GM19099 (cell line): Measurements from ENCODE around the gene PNPLA1.

ENCODE experiments used
- POLR2A ChIP-seq: IDR thresholded peaks from 3 replicates; pipeline ENCODE4 v1.6.1; 2011; ENCODE audit warnings: low read depth; ENCODE audit not compliant: insufficient read length; ENCODE audit errors: extremely low read depth

PNPLA1 gene

GRCh38 chr6:36269834-36270705, at the start of gene PNPLA1:
Gene PNPLA1, plus strand, starts transcription at chr6:36270060. Its CDS starts 400 bp downstream, at chr6:36270460.
- no peak for TF ChIP-seq POLR2A

GRCh38 chr6:36220226-36220625, 49.6 kb upstream of the PNPLA1 start:
- TF ChIP-seq POLR2A: no peak

- no peak for TF ChIP-seq POLR2A
These were observed 48.2 kb upstream of the PNPLA1 start for GRCh38 chr6:36221674-36222073.

GRCh38 chr6:36222924-36223323, 46.9 kb upstream of the PNPLA1 start:
- TF ChIP-seq POLR2A: no peak

- no peak for TF ChIP-seq POLR2A
These were observed 46.2 kb upstream of the PNPLA1 start for GRCh38 chr6:36223706-36224105.

- TF ChIP-seq POLR2A: no peak
These were observed 44.9 kb upstream of the PNPLA1 start for GRCh38 chr6:36224918-36225461.

GRCh38 chr6:36226438-36227047, 43.3 kb upstream of the PNPLA1 start:
- TF ChIP-seq POLR2A: no peak

GRCh38 chr6:36227379-36228228, 42.3 kb upstream of the PNPLA1 start:
- TF ChIP-seq POLR2A: no peak

- no peak for TF ChIP-seq POLR2A
These were observed 40.6 kb upstream of the PNPLA1 start for GRCh38 chr6:36229223-36229622.

- TF ChIP-seq POLR2A: no peak
These were observed 39.5 kb upstream of the PNPLA1 start for GRCh38 chr6:36230371-36230770.

GRCh38 chr6:36232172-36232571, 37.7 kb upstream of the PNPLA1 start:
- no peak for TF ChIP-seq POLR2A

GRCh38 chr6:36235309-36235708, 34.6 kb upstream of the PNPLA1 start:
- TF ChIP-seq POLR2A: no peak

- TF ChIP-seq POLR2A: no peak
These were observed 34.0 kb upstream of the PNPLA1 start for GRCh38 chr6:36235862-36236261.

- TF ChIP-seq POLR2A: no peak
These were observed 30.1 kb upstream of the PNPLA1 start for GRCh38 chr6:36239774-36240173.

GRCh38 chr6:36241728-36242127, 28.1 kb upstream of the PNPLA1 start:
- TF ChIP-seq POLR2A: no peak

- no peak for TF ChIP-seq POLR2A
These were observed 27.7 kb upstream of the PNPLA1 start for GRCh38 chr6:36242161-36242560.

GRCh38 chr6:36242626-36243025, 27.2 kb upstream of the PNPLA1 start:
- TF ChIP-seq POLR2A: no peak
